Fibroblast of villous mesenchyme (primary cell): ENCODE results near the gene PRKCB. TPM values are rescaled to one million over a fixed set of nuclear protein-coding genes. Genes with fewer than 3 reads are reported as not detected.

Source experiments
- DNase-seq: peaks from one replicate; pipeline ENCODE4 v3.0.0-alpha.2; 2010; ENCODE audit warnings: low read depth
- H3K4me3 ChIP-seq: 2 replicates; pipeline ENCODE4 v1.5.1; 2011; ENCODE audit warnings: low read depth, mild to moderate bottlenecking, low read length
- CTCF ChIP-seq: IDR thresholded peaks from 2 replicates; pipeline ENCODE4 v1.5.1; 2012; ENCODE audit warnings: low read depth, mild to moderate bottlenecking, low read length; ENCODE audit not compliant: insufficient read depth
- total RNA-seq: library from RNA; depleted of rRNA; stranded (reverse); fragments of >200 nt; gene quantifications from 2 replicates; pipeline ENCODE4 v1.2.3, GENCODE V29; 2012

PRKCB gene
- total RNA-seq, 1 donor = not detected

DNA sequence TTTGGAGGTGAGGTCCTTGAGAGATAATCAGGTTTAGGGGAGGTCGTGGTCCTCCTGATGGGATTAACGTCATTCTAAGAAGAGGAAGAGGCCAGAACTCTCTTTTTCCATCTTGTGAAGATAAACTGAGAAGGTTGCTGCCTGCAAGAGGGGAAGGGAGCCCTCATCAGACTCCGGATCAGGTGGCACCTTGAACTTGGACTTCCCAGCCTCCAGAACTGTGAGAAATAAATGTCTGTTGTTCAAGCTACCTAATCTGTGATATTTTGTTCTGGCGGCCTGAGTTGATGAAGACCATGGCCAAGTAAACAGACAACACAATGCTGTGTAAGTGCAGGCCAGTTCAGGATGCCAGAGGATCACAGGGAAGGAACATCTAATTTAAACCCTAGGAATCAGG is 10.9 kb upstream of the PRKCB start:
- TF ChIP-seq CTCF = no peak
- DNase-seq = no peak
- H3K4me3 ChIP-seq = no peak overlapping the region

DNA sequence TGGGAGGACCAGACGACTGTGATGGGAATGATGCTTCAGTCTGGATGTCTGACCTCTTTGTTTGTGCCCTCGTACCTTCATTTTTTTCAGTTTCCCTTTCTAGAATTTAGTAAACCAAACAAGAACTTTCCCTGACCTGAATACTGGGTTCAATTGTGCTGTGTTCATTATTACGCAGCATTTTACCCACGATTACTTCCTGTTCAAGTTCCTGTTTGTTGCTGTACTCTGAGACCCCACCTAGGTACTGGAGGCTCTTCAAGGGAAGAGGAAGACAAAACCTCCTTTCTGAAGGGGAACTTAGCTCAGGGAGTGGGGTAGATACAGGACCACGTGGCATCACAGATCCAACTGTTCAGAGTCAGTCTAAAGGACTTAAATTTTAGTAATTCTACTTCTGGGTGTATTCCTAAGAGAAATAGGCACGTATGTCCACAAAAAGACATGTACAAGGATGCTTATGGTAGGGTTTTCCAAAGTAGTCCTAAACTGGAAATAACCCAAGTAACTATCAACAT is 9.2 kb upstream of the PRKCB start:
- no peak for TF ChIP-seq CTCF
- DNase-seq = no peak
- H3K4me3 ChIP-seq = no peak overlapping the region

- H3K4me3 ChIP-seq = no peak overlapping the region
- no peak for DNase-seq
- TF ChIP-seq CTCF = no peak
Measured at GRCh38 chr16:23827057-23827456, 8.7 kb upstream of the PRKCB start.

GRCh38 chr16:23829454-23829853 is 6.3 kb upstream of the PRKCB start:
- no peak overlapping the region for H3K4me3 ChIP-seq
- no peak for DNase-seq
- no peak for TF ChIP-seq CTCF

GRCh38 chr16:23830276-23830675 is 5.5 kb upstream of the PRKCB start:
- no peak for TF ChIP-seq CTCF
- H3K4me3 ChIP-seq = no peak overlapping the region
- no peak for DNase-seq

DNA sequence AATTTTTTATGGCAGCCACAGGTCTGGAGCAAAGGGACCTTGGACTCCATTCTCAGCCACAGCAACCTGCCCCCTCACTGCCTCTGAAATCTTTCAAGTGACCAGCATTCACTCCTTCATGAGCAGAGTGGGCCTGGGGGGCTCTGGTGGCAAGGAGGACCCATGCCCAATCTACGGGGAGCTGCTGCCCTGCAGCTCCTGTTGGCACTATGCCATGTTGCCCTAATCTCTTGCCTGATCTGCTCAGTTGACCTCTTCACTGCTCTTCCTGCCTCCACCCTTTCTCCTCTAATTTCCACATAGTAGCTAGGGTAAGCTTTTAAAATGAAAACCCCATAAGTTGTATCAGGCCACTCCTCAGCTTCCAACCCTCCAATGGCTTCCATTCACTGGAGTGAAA is 2.9 kb upstream of the PRKCB start:
- DNase-seq = no peak
- no peak for TF ChIP-seq CTCF
- no peak overlapping the region for H3K4me3 ChIP-seq

GRCh38 chr16:23833504-23833903 is 2.3 kb upstream of the PRKCB start:
- no peak for DNase-seq
- H3K4me3 ChIP-seq = no peak overlapping the region
- no peak for TF ChIP-seq CTCF
